DOHH2 (cell line): ENCODE data around the gene USHBP1.

Experiments
- EZH2phosphoT487 ChIP-seq: fragments of 200-600 bp; sonication (generic); IDR thresholded peaks from 2 replicates; pipeline ENCODE4 v1.6.1; 2017; ENCODE audit warnings: borderline replicate concordance, mild to moderate bottlenecking, antibody characterized with exemption, low read length, moderate library complexity, mixed read lengths
- TF ChIP-seq, protein P1 (sequence below): fragments of 200-600 bp; sonication (generic); IDR thresholded peaks from one replicate; pipeline ENCODE4 v1.5.1; 2014; ENCODE audit warnings: antibody characterized with exemption, mild to moderate bottlenecking, low read depth, low read length; ENCODE audit not compliant: poor library complexity, severe bottlenecking

DNA sequence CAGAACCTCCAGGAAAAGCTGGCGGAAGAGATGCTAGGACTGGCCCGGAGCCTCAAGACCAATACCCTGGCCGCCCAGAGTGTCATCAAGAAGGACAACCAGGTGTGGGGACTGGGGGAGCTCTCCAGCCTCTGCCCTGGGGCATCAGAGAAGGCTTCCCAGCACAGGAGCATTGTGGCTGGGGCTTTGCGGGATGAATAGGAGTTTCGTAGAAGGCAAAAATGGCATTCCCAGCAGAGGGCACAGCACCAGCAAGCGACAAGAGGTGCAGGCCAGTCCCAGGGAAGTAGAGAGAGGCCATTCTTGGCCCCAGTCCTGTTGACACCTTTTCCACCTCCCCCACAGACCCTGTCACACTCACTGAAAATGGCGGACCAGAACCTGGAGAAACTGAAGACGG lies 45.3 kb downstream of the USHBP1 start:
- TF ChIP-seq, protein P1, sequence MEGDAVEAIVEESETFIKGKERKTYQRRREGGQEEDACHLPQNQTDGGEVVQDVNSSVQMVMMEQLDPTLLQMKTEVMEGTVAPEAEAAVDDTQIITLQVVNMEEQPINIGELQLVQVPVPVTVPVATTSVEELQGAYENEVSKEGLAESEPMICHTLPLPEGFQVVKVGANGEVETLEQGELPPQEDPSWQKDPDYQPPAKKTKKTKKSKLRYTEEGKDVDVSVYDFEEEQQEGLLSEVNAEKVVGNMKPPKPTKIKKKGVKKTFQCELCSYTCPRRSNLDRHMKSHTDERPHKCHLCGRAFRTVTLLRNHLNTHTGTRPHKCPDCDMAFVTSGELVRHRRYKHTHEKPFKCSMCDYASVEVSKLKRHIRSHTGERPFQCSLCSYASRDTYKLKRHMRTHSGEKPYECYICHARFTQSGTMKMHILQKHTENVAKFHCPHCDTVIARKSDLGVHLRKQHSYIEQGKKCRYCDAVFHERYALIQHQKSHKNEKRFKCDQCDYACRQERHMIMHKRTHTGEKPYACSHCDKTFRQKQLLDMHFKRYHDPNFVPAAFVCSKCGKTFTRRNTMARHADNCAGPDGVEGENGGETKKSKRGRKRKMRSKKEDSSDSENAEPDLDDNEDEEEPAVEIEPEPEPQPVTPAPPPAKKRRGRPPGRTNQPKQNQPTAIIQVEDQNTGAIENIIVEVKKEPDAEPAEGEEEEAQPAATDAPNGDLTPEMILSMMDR: no peak
- TF ChIP-seq EZH2phosphoT487: no peak
